HT1080 (cell line): ENCODE measurements around the gene CLDN7. TPM values are rescaled to one million over a fixed set of nuclear protein-coding genes. Genes with fewer than 3 reads are reported as not detected.

ENCODE experiments used
- DNase-seq: peaks from one replicate; pipeline ENCODE4 v3.0.0-alpha.2; 2015; ENCODE audit warnings: low read depth
- total RNA-seq: library from RNA; depleted of rRNA; stranded (reverse); fragments of >200 nt; shearing (Covaris generic); gene quantifications from 2 replicates; pipeline ENCODE4 v1.2.3, GENCODE V29; 2014

Gene CLDN7
- total RNA-seq, 1 experiment from 2014 or later, result not detected

GRCh38 chr17:7238420-7239090, 23.7 kb downstream of the CLDN7 start:
- no peak for DNase-seq

DNA sequence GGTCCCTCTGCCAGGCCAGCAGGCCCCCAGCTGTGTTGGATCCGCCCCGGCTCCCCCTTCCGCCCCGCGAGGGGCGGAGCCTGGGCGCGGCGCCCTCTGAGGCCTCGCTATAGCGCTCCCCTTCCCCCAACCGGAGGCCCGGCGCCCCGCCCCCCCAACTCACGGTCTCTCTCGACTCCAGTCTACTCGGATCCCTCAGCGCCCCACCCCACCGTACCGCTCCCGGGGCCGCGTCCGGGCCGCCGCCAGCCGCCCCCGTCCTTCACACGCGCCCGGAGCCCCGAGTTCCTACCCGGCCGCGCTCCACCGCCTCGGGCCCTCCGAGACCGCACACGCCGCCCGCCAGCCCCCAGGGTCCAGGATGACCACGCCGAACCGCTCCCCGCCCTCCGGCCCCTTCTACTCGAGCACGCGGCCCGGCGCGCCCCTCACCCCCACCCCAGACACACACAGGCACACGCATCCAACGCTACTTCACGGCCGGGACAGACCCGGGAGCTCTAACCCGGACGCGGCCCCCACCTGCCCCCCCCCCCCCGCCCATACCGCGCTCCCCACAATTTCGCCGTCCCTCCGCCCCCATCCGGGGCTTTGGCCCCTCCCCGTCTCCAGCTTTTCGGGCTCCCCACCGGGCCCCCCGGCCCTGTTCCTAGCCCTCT, 24.4 kb downstream of the CLDN7 start:
- DNase-seq, result peak; percentile 50

- DNase-seq, result no peak
Observed at GRCh38 chr17:7237266-7237760, 25.0 kb downstream of the CLDN7 start.

- DNase-seq, result no peak
Observed at GRCh38 chr17:7236808-7237207, 25.5 kb downstream of the CLDN7 start.

GRCh38 chr17:7235693-7236665, 26.3 kb downstream of the CLDN7 start:
- DNase-seq, result peak; percentile 66

DNA sequence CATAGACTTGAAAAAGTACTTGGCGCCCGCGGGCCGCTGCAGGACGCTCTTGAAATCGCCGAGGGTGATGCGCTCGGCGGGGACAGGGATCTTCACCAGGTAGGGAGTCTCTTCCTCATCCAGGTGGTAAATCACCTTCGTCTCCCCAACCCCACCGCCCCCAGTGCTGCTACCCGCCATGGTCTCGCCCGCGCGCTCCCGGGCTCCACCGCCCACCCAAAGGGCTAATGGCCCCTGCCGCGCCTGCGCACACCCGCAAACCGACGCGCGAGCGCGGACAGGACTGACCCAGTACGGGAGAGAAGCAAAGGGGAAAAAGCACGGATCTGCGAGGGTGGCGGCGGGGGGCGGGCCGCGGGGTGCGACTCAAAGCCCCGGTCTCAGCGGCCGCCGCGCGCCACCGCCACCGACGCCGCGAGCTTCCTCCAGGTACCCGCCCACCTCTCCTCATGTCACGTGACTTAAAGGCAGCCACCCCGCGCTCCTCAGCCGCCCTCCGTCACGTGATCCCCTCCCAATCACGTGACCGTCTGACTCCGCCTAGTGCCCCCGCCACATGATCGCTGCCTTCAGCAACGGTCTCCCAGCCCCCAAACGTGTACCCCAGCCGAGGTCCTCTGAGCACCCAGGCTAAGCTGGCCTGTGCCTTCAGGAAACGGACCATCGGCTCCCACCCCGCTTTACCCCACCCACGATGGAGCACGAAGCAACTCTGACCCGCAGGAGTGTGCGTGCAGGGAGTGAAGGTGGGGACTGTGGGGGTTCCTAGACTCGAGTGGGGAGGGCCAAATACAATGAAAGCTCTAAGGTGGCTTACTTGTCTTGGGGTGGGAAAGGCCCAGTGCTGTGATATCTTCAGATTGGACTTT, 28.0 kb downstream of the CLDN7 start, which contains the start of gene DVL2:
DVL2 (minus strand) TSS at position 435 of the 869 bp plus-strand sequence; CDS start at position 180, 255 bp downstream.
- peak; percentile 95 for DNase-seq

DNA sequence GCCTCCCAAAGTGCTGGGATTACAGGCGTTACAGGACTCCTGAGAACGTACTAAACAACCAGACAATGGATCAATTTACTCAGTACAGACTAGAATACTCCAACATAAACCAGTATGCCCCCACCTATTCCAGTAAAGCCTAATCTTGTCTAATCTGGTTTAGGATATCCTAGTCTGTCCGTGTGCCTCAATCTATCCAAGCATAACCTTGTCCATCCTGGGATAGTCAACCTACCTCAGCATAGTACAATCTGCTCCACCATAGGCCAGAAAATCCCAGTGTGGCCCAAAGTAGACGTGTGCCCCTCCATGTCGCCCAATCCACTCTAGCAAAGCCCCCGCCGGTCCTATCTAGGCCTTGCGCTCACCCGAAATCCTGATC, 28.6 kb downstream of the CLDN7 start:
- DNase-seq, result no peak

DNA sequence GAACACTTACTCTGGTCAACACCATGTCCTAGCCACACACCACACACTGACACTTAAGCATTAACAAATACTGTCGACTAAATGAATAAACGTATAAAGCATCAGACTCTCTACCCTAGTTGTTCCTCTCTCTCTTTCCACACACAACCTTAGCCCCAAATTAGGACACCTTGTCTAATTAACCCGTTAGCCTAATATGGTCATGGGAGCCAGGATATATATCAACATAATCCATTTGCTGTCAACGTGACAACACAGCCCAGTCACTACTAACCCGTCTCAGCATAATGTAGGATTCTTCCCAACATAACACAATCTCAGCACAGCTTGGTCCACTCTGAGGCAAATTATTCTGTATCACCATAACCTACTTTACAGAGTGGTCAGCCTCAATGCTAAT, 30.2 kb downstream of the CLDN7 start:
- no peak for DNase-seq

- DNase-seq, result no peak
Observed at GRCh38 chr17:7229504-7229903, 32.8 kb downstream of the CLDN7 start.

DNA sequence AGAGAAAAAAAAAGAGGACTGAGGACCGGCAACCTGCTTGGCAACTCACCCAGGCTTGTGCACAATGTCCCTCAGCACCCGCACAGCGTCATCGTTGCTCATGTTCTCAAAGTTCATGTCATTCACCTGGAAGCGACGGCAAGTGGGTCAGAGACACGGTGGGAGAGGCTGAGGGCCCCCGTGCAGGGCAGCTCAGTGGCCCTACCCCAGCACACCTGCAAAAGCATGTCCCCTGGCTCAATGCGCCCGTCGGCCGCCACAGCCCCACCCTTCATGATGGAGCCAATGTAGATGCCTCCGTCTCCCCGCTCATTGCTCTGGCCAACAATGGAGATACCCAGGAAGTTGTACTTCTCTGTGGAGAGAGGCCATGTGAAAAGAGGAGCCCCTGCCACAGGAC, 33.4 kb downstream of the CLDN7 start:
- no peak for DNase-seq

GRCh38 chr17:7226721-7227710, 35.3 kb downstream of the CLDN7 start:
- DNase-seq, result no peak

DNA sequence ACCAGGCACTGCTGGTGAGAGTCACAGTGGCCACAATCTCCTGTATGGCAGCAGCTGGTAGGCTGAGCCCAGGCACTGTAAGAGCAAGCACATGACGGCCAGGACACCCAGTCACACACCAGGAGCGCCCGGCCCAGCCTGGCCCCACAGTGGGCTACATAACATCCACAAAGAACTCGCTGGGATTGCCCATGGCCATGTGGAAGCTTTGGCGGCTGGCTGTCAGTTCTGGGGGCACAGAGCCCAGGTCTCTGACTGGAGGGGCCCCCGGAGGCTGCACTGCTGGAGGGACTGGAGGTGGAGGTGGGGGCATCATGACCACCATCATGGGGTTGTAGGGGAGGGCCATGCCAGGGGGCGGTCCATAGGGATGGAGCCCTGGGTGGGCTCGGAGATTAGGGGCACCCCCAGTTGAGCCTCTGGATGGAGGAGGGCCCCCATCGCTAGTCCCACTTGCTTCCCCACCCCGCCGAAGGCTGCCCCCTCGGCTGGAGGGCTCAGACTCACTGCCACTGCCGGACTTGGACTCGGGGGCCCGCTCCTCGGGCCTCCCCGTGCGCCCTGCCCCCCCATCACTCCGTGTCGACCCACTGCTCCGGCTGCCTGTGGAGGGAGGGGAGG, 36.5 kb downstream of the CLDN7 start:
- DNase-seq, result no peak

DNA sequence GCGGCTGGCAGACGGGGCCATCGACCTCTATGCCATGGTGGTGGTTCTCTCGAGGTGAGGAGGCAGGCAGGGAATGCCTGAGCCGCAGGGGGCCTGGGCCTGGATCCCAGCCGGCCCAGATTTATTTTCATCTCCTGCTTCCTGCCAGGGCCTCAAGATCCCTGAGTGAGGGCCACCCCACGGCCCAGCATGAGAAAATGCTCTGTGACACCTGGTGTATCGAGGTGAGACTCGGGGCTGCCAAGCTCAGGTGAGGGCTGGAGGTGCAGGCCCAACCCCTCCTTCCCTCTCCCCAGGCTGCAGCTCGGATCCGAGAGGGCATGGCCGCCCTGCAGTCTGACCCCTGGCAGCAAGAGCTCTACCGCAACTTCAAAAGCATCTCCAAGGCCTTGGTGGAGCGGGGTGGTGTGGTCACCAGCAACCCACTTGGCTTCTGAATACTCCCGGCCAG, 37.6 kb downstream of the CLDN7 start:
- no peak for DNase-seq

GRCh38 chr17:7224110-7224509, 38.2 kb downstream of the CLDN7 start:
- no peak for DNase-seq

DNA sequence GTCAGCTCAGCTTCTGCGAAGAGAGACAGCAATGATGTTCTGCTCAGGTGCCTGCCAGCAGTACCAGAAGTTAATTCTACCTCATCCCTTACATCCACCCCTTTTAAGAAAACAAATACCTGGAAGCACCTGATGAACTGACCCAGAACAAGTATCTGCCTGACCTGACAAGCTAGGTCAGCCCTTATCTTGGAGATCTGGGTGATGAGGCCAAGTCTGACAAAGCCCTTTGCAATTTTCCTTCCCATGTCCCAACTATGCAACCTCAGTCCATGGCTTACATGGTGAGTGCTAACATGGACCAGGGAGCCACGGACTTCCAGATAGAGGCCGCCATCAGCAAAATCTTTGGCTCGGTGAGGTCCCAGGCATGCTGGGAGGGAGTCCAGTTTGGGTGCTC, 38.9 kb downstream of the CLDN7 start:
- DNase-seq, result no peak

DNA sequence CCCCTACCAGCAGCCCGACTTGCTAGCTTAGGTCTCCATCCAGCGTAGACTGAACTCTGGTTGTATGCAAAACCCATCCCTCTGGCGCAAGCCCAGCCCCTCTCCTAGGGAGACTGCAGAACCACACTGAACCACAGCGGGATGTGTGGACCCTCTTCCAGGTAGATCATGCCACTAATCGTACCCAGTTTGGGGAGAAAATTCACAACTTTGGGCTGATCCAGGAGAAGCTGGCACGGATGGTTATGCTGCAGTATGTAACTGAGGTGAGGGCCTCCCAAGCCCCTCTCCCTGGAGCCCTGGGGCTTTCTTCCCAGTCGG, 39.3 kb downstream of the CLDN7 start:
- DNase-seq, result no peak

DNA sequence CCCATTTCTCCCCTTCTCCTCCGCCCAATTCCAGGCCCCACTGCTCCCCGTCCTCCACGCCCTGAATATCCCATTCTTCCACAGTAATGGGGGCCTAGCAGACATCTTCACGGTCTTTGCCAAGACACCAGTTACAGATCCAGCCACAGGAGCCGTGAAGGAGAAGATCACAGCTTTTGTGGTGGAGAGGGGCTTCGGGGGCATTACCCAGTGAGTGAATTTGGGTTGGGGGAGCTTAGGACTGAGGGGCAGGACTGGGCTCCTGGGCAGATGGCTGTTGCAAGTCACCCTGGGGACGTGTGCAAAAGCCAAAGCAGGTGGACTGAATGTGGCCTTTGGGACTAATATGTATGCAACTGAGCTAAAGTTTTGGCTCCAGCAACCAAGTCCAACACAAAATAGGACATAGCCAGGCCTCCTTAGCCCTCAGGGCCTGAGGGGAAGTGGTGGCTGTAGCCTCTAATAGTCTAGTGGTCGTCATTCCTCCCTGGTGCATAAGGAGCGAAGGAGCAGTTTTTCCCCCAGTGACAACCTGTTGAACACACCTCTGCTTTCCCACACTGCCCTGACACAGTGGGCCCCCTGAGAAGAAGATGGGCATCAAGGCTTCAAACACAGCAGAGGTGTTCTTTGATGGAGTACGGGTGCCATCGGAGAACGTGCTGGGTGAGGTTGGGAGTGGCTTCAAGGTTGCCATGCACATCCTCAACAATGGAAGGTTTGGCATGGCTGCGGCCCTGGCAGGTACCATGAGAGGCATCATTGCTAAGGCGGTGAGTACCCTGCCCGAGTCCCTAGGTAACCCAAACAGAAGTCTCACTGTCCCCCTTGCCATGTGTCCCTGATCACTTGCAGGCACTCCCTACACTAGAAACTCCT, 39.9 kb downstream of the CLDN7 start:
- no peak for DNase-seq
